ENCODE measurements around the gene CLDN11.

The CLDN11 gene

GRCh38 chr3:170420307-170420821, 1.7 kb downstream of the CLDN11 start:
- Mint-ChIP-seq H3K27me3 (peaks cover 43% of the 10 kb centered on the region), H3K9me3 (no peaks in the 10 kb centered on the region), H3K27ac (no peak overlapping the region), H3K4me1 (ENCODE audit: low read depth) (peaks cover 8% of the 10 kb centered on the region), H3K36me3 (ENCODE audit: low read depth) (no peaks in the 10 kb centered on the region), H3K4me3 (no peak overlapping the region)

- peaks cover 43% of the 10 kb centered on the region for H3K27me3 Mint-ChIP-seq
- no peaks in the 10 kb centered on the region for H3K9me3 Mint-ChIP-seq
- no peaks in the 10 kb centered on the region for H3K36me3 Mint-ChIP-seq (ENCODE audit: low read depth)
- H3K4me1 Mint-ChIP-seq (ENCODE audit: low read depth), result peaks cover 8% of the 10 kb centered on the region
- H3K27ac Mint-ChIP-seq, result no peak overlapping the region
- no peak overlapping the region for H3K4me3 Mint-ChIP-seq
Measured at GRCh38 chr3:170421111-170421641, 2.5 kb downstream of the CLDN11 start.

DNA sequence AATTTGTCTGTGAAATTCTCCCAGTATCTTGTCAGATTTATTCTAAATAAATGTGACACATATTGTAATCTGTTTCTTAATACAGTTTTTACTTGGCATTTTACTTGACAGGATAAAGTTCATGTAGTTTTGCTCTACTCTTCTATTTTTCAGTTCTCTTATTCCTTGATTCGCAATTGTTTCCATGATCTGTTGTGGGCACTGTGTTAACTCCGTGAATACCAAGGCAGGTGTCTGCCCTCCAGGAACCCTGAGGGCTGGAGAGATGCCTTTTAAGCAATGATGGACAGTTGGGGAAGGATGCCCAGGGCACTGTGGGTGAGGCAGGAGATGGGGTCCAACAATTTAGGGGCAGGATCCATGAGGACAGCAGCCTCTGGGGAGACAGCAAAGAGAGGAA, 3.1 kb downstream of the CLDN11 start:
- Mint-ChIP-seq H3K27ac (no peak overlapping the region), H3K9me3 (no peaks in the 10 kb centered on the region), H3K4me1 (ENCODE audit: low read depth) (peaks cover 8% of the 10 kb centered on the region), H3K4me3 (no peak overlapping the region), H3K36me3 (ENCODE audit: low read depth) (no peaks in the 10 kb centered on the region), H3K27me3 (peaks cover 39% of the 10 kb centered on the region)

- peaks cover 28% of the 10 kb centered on the region for H3K27me3 Mint-ChIP-seq
- no peak overlapping the region for H3K27ac Mint-ChIP-seq
- H3K4me1 Mint-ChIP-seq (ENCODE audit: low read depth), result peaks cover 9% of the 10 kb centered on the region
- H3K9me3 Mint-ChIP-seq, result no peaks in the 10 kb centered on the region
- no peaks in the 10 kb centered on the region for H3K36me3 Mint-ChIP-seq (ENCODE audit: low read depth)
- no peak overlapping the region for H3K4me3 Mint-ChIP-seq
Measured at GRCh38 chr3:170423001-170423615, 4.4 kb downstream of the CLDN11 start.

DNA sequence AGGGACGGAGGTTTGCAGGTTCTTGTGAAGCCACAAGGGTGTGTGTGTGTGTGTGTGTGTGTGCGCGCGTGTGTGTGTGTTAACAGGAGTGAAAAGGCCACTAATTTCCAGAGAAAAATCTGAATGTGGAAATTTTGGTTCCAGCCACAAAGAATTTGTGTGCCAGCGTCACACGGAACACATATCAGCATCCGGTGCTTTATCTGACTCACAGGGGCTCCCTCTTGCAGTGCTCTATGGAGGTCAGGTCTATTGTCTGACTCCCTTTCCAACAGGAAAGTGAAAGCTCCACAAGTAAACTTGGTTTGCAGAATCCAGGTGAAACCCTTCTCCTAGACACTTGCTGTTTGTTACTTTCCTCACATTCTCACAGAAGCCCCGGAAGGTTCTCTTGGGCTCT, 6.2 kb downstream of the CLDN11 start:
- peaks cover 18% of the 10 kb centered on the region for H3K27me3 Mint-ChIP-seq
- H3K4me3 Mint-ChIP-seq, result no peak overlapping the region
- no peak overlapping the region for H3K27ac Mint-ChIP-seq
- H3K36me3 Mint-ChIP-seq (ENCODE audit: low read depth), result no peaks in the 10 kb centered on the region
- no peaks in the 10 kb centered on the region for H3K9me3 Mint-ChIP-seq
- H3K4me1 Mint-ChIP-seq (ENCODE audit: low read depth), result peaks cover 17% of the 10 kb centered on the region

GRCh38 chr3:170425491-170426239, 7.0 kb downstream of the CLDN11 start:
- H3K27me3 Mint-ChIP-seq, result peaks cover 10% of the 10 kb centered on the region
- peaks cover 17% of the 10 kb centered on the region for H3K4me1 Mint-ChIP-seq (ENCODE audit: low read depth)
- no peak overlapping the region for H3K4me3 Mint-ChIP-seq
- no peak overlapping the region for H3K27ac Mint-ChIP-seq
- H3K9me3 Mint-ChIP-seq, result no peaks in the 10 kb centered on the region
- no peaks in the 10 kb centered on the region for H3K36me3 Mint-ChIP-seq (ENCODE audit: low read depth)

DNA sequence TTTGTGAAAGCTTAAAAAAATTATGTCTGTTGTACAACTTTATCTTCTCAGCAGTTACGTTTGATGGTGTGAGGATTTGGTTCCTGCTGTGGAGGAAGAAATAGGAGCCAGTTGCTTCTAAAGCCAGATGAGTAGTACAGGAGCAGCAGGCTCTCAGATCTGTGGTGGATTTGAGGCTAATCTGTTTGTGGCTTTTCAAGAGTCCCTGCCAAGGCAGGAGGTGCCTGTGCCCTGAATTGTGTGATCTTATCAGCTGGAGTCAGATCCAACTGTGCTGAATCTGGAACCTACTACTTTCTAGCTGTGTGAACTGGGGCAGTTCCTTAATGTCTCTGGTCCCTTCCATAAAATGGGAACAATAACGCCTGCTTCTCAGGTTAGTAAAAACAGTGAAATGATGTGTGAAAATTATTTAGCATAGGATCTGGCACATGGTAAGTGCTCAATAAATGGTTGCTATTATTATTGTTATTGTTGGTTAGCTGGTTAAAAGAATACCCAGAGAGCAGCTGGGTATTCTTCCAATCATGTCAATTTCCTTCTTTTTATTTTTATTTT, 7.7 kb downstream of the CLDN11 start:
- Mint-ChIP-seq H3K27ac (no peak overlapping the region), H3K9me3 (no peaks in the 10 kb centered on the region), H3K36me3 (ENCODE audit: low read depth) (no peaks in the 10 kb centered on the region), H3K27me3 (peaks cover 8% of the 10 kb centered on the region), H3K4me1 (ENCODE audit: low read depth) (peaks cover 17% of the 10 kb centered on the region), H3K4me3 (no peak overlapping the region)

DNA sequence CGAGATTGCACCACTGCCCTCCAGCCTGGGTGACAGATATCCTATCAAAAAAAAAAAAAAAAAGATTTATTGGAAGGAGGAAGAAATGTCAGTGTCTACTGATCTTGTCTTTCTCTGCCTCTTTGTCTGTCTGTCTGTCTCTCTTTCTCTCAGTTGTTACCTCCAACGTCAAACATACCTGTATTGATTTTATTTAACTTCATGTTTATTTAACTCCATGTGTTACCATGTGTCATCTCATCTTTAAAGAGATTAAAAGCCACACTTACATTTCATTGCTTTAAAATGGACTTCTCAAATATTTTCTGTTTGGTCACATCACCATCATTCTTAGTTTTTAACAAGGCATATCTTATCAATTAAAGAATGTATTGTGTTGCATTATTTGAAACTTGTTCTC, 9.4 kb downstream of the CLDN11 start:
- Mint-ChIP-seq H3K27me3 (peaks cover 4% of the 10 kb centered on the region), H3K36me3 (ENCODE audit: low read depth) (no peaks in the 10 kb centered on the region), H3K4me1 (ENCODE audit: low read depth) (peaks cover 17% of the 10 kb centered on the region), H3K4me3 (no peak overlapping the region), H3K27ac (no peak overlapping the region), H3K9me3 (no peaks in the 10 kb centered on the region)

GRCh38 chr3:170429050-170429449, 10.4 kb downstream of the CLDN11 start:
- H3K9me3 Mint-ChIP-seq, result no peaks in the 10 kb centered on the region
- H3K27ac Mint-ChIP-seq, result no peak overlapping the region
- H3K36me3 Mint-ChIP-seq (ENCODE audit: low read depth), result no peaks in the 10 kb centered on the region
- H3K4me3 Mint-ChIP-seq, result no peak overlapping the region
- H3K4me1 Mint-ChIP-seq (ENCODE audit: low read depth), result peaks cover 17% of the 10 kb centered on the region
- H3K27me3 Mint-ChIP-seq, result peaks cover 4% of the 10 kb centered on the region

GRCh38 chr3:170431054-170431453, 12.4 kb downstream of the CLDN11 start:
- no peaks in the 10 kb centered on the region for H3K9me3 Mint-ChIP-seq
- peaks cover 9% of the 10 kb centered on the region for H3K27me3 Mint-ChIP-seq
- H3K36me3 Mint-ChIP-seq (ENCODE audit: low read depth), result no peaks in the 10 kb centered on the region
- H3K4me3 Mint-ChIP-seq, result no peak overlapping the region
- peaks cover 17% of the 10 kb centered on the region for H3K4me1 Mint-ChIP-seq (ENCODE audit: low read depth)
- H3K27ac Mint-ChIP-seq, result no peak overlapping the region

- Mint-ChIP-seq H3K4me1 (ENCODE audit: low read depth) (peaks cover 26% of the 10 kb centered on the region), H3K27ac (no peak overlapping the region), H3K36me3 (ENCODE audit: low read depth) (no peaks in the 10 kb centered on the region), H3K4me3 (no peak overlapping the region), H3K9me3 (no peaks in the 10 kb centered on the region), H3K27me3 (peaks cover 9% of the 10 kb centered on the region)
Measured at GRCh38 chr3:170432416-170432815, 13.7 kb downstream of the CLDN11 start.

DNA sequence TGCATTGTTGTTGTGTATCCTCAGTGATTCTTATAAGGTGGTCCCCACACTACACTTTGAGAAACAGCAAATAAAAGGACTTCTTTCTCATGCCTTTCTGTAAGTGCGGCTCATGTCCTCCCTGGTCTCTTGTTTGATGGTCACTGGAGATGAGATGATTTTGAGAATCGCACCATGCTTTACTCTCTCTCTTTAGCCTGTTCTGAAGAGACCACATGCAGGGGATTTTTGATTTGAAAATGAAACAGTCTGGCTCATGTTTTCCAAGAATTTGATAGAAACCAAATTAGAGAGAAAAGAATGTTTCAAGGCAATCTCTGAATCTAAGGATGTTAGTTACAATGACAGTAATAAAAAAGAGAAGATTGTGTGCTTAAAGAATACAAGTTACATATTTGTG, 18.0 kb downstream of the CLDN11 start:
- no peaks in the 10 kb centered on the region for H3K9me3 Mint-ChIP-seq
- H3K27ac Mint-ChIP-seq, result no peak overlapping the region

DNA sequence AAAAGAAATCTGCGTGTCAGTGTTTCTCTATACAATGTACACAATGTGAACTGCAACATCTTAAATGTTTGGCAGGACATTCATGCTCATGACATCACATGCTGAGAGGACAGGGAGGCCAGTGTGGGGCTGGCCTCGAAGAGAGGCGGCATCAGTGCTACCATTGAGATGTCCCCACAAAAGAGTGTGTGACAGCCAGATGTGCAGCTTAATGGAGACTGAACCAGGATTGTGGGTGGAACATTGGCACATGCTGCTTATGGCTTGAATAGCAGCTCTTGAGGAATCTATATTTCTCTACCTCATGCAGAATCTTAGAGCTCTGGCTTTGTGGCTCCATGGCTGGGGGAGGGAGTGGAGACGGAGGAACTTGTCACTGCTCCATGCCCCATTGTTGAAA, 18.5 kb downstream of the CLDN11 start:
- peaks cover 23% of the 10 kb centered on the region for H3K4me1 Mint-ChIP-seq (ENCODE audit: low read depth)
- no peak overlapping the region for H3K4me3 Mint-ChIP-seq
- no peaks in the 10 kb centered on the region for H3K9me3 Mint-ChIP-seq
- no peaks in the 10 kb centered on the region for H3K36me3 Mint-ChIP-seq (ENCODE audit: low read depth)
- peaks cover 25% of the 10 kb centered on the region for H3K27me3 Mint-ChIP-seq
- no peak overlapping the region for H3K27ac Mint-ChIP-seq

More for the DNA sequence above, 18.0 kb downstream of the CLDN11 start:
- Mint-ChIP-seq H3K36me3 (ENCODE audit: low read depth) (no peaks in the 10 kb centered on the region), H3K4me3 (no peak overlapping the region), H3K4me1 (ENCODE audit: low read depth) (peaks cover 23% of the 10 kb centered on the region), H3K27me3 (peaks cover 24% of the 10 kb centered on the region)

GRCh38 chr3:170437696-170438407, 19.2 kb downstream of the CLDN11 start:
- Mint-ChIP-seq H3K27me3 (peaks cover 29% of the 10 kb centered on the region), H3K4me3 (no peak overlapping the region), H3K4me1 (ENCODE audit: low read depth) (peaks cover 23% of the 10 kb centered on the region), H3K36me3 (ENCODE audit: low read depth) (no peaks in the 10 kb centered on the region), H3K27ac (no peak overlapping the region), H3K9me3 (no peaks in the 10 kb centered on the region)

DNA sequence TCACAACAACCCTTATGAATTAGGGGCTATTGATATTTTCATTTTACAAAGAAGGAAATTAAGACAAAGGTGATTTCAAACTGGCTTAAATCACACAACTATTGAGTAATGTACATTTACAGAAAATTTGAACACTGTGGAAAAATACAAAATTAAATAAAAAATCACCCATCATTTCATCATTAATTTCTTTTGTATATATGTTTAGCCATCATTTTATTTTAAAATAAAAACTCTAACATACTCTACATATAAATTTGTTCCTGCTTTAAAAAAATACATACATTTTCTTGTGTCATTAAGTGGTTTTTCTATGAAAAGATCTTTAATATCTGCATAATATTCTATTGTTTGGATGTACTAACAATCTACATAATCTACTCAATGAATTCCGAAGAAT, 20.2 kb downstream of the CLDN11 start:
- no peaks in the 10 kb centered on the region for H3K9me3 Mint-ChIP-seq
- peaks cover 29% of the 10 kb centered on the region for H3K27me3 Mint-ChIP-seq
- no peaks in the 10 kb centered on the region for H3K36me3 Mint-ChIP-seq (ENCODE audit: low read depth)
- H3K4me3 Mint-ChIP-seq, result no peak overlapping the region
- H3K27ac Mint-ChIP-seq, result no peak overlapping the region
- peaks cover 23% of the 10 kb centered on the region for H3K4me1 Mint-ChIP-seq (ENCODE audit: low read depth)
